GM12878 (cell line): ENCODE results near the gene UCHL5. TPM values are rescaled to one million over a fixed set of nuclear protein-coding genes. Genes with fewer than 3 reads are reported as not detected.

Source experiments
- ATAC-seq: fragments of 200-7000 bp; cut with Tn5 transposase; 3 replicates; pipeline ENCODE4 v1.9.1; 2020; ENCODE audit warnings: mild to moderate bottlenecking, moderate library complexity
- BruUV-seq: library from RNA; stranded (reverse); fragments of 400-500 nt; replicated peaks from 2 replicates; lab custom pipeline; 2021; lab: Mats Ljungman, UMichigan
- CTCF ChIA-PET: fragments of 300-600 bp; sonication (Branson Sonifier 250); formaldehyde crosslinking; extraction: SDS; loops from one replicate; lab custom pipeline; 2021; ENCODE audit warnings: inconsistent platforms; lab: Yijun Ruan, JAX
- POLR2A ChIA-PET: fragments of 350-600 bp; formaldehyde crosslinking; extraction: SDS; loops from one replicate; lab custom pipeline; 2021; ENCODE audit warnings: inconsistent platforms; lab: Charles Lee
- RAD21 ChIA-PET: fragments of 300-600 bp; sonication (Branson Sonifier 250); formaldehyde crosslinking; loops from one replicate; lab custom pipeline; 2023; ENCODE audit warnings: antibody characterized with exemption; ENCODE audit not compliant: unreplicated experiment; lab: Charles Lee
- SMC1A ChIA-PET: fragments of 300-600 bp; sonication (Branson Sonifier 250); formaldehyde crosslinking; loops from one replicate; lab custom pipeline; 2023; ENCODE audit not compliant: unreplicated experiment, uncharacterized antibody; lab: Charles Lee
- DNase-seq: peaks from one replicate; pipeline ENCODE4 v3.0.0-alpha.2; 2011; ENCODE audit warnings: low read depth, low spot score
- FAIRE-seq: peaks from 3 replicates; lab custom pipeline; 2011; peaks lifted over from hg19 to GRCh38; lab: Jason Lieb, UNC
- H2AFZ ChIP-seq: 2 replicates; pipeline ENCODE4 v1.6.0; 2011; ENCODE audit warnings: low read depth, low read length, control low read depth; ENCODE audit not compliant: control insufficient read depth
- H3K27ac ChIP-seq: 2 replicates; pipeline ENCODE4 v1.5.1; 2011; ENCODE audit warnings: control low read depth; ENCODE audit not compliant: control insufficient read depth, insufficient read depth
- H3K27me3 ChIP-seq, 2 experiments: replicated peaks in 1 of 2; 2 replicates each; pipeline versions ENCODE4 v1.6.0 to v1.6.1; 2011; ENCODE audit warnings: low read length in 1 of 2; ENCODE audit not compliant: control insufficient read depth in 2 of 2, insufficient read depth in 2 of 2
- H3K36me3 ChIP-seq, 2 experiments: 2 replicates each; pipeline ENCODE4 v1.5.1; 2011; ENCODE audit warnings: low read length in 1 of 2; ENCODE audit not compliant: control insufficient read depth in 2 of 2, insufficient read depth in 2 of 2
- H3K4me1 ChIP-seq: 2 replicates; pipeline ENCODE4 v1.6.1; 2011; ENCODE audit warnings: mild to moderate bottlenecking, low read length, moderate library complexity, mixed read lengths; ENCODE audit not compliant: control insufficient read depth, insufficient read depth
- H3K4me2 ChIP-seq: 2 replicates; pipeline ENCODE4 v1.6.0; 2011; ENCODE audit warnings: control low read depth; ENCODE audit not compliant: control insufficient read depth, insufficient read depth
- H3K4me3 ChIP-seq: fragments of 200-600 bp; sonication (generic); 2 replicates; pipeline ENCODE4 v1.5.1; 2016
- H3K79me2 ChIP-seq: 2 replicates; pipeline ENCODE4 v1.6.0; 2011; ENCODE audit warnings: low read length; ENCODE audit not compliant: control insufficient read depth, insufficient read depth
- H3K9ac ChIP-seq: 2 replicates; pipeline ENCODE4 v1.8.0; 2011; ENCODE audit warnings: low read length, control low read depth, mixed read lengths; ENCODE audit not compliant: control insufficient read depth, insufficient read depth
- H3K9me3 ChIP-seq: replicated peaks from 3 replicates; pipeline ENCODE4 v1.5.1; 2011; ENCODE audit warnings: mild to moderate bottlenecking, low read length; ENCODE audit not compliant: control insufficient read depth, insufficient read depth
- H4K20me1 ChIP-seq: 2 replicates; pipeline ENCODE4 v1.6.0; 2011; ENCODE audit not compliant: control insufficient read depth, insufficient read depth
- EGR1 ChIP-seq, 2 experiments: IDR thresholded peaks; 1 replicate in 1 of 2; 2 replicates in 1 of 2; pipeline ENCODE4 v1.6.1; 2011 to 2012; ENCODE audit warnings: low read depth in 2 of 2, low read length in 2 of 2, borderline replicate concordance in 1 of 2, mild to moderate bottlenecking in 1 of 2, moderate library complexity in 1 of 2
- IKZF2 ChIP-seq, 2 experiments: fragments of 450-650 bp; IDR thresholded peaks; 2 replicates each; pipeline ENCODE4 v1.6.1; 2017; ENCODE audit warnings: mild to moderate bottlenecking in 2 of 2, moderate library complexity in 2 of 2
- JUND ChIP-seq: IDR thresholded peaks from 2 replicates; pipeline ENCODE4 v1.6.1; 2012; ENCODE audit warnings: low read depth, mild to moderate bottlenecking, low read length, improper control_type of control experiment, moderate library complexity
- LARP7 ChIP-seq: fragments of 450-650 bp; IDR thresholded peaks from 2 replicates; pipeline ENCODE4 v1.6.1; 2017; ENCODE audit warnings: mild to moderate bottlenecking
- MTA3 ChIP-seq: IDR thresholded peaks from 2 replicates; pipeline ENCODE4 v1.6.1; 2012; ENCODE audit warnings: low read length, inconsistent platforms, borderline replicate concordance
- MYC ChIP-seq: IDR thresholded peaks from 2 replicates; pipeline ENCODE4 v1.6.1; 2011; ENCODE audit warnings: mild to moderate bottlenecking, low read length, moderate library complexity, inconsistent platforms; ENCODE audit not compliant: insufficient read depth, insufficient replicate concordance, insufficient read length, severe bottlenecking
- NFYA ChIP-seq: IDR thresholded peaks from 2 replicates; pipeline ENCODE4 v1.6.1; 2011; ENCODE audit warnings: low read depth, mild to moderate bottlenecking, low read length, improper control_type of control experiment, borderline replicate concordance
- NKRF ChIP-seq: fragments of 450-650 bp; conservative IDR thresholded peaks from 2 replicates; pipeline ENCODE4 v1.6.1; 2017; ENCODE audit warnings: mild to moderate bottlenecking, moderate library complexity
- PKNOX1 ChIP-seq: fragments of 450-650 bp; IDR thresholded peaks from 2 replicates; pipeline ENCODE4 v1.6.1; 2016; ENCODE audit warnings: mild to moderate bottlenecking
- RCOR1 ChIP-seq: conservative IDR thresholded peaks from 2 replicates; pipeline ENCODE4 v1.6.1; 2012; ENCODE audit warnings: low read depth, low read length, improper control_type of control experiment
- SMC3 ChIP-seq: IDR thresholded peaks from 2 replicates; pipeline ENCODE4 v1.6.1; 2011; ENCODE audit warnings: low read length, improper control_type of control experiment, borderline replicate concordance
- SPI1 ChIP-seq: IDR thresholded peaks from 2 replicates; pipeline ENCODE4 v1.6.1; 2011; ENCODE audit warnings: low read depth, mild to moderate bottlenecking, low read length, moderate library complexity, borderline replicate concordance; ENCODE audit not compliant: insufficient read depth
- SRF ChIP-seq, 2 experiments: IDR thresholded peaks; 2 replicates each; pipeline ENCODE4 v1.6.1; 2011; ENCODE audit warnings: low read depth in 2 of 2, low read length in 2 of 2, mild to moderate bottlenecking in 1 of 2, moderate library complexity in 1 of 2
- TCF12 ChIP-seq: IDR thresholded peaks from 2 replicates; pipeline ENCODE4 v1.6.1; 2011; ENCODE audit warnings: low read depth, mild to moderate bottlenecking, low read length
- ZBED1 ChIP-seq: IDR thresholded peaks from 2 replicates; pipeline ENCODE4 v1.6.1; 2016; ENCODE audit warnings: borderline replicate concordance
- WGBS: methylation state at CpG from one replicate; pipeline ENCODE4 v1.1.6; 2016; ENCODE audit warnings: low lambda C conversion rate; ENCODE audit not compliant: insufficient replicate concordance, insufficient coverage; ENCODE audit errors: missing lambda C conversion rate; 5-methylcytosine and 5-hydroxymethylcytosine counted together
- in situ Hi-C: fragments of 300-500 bp; cut with MboI; formaldehyde crosslinking; loops from 9 replicates; pipeline ENCODE4 v1.14.3; 2018; ENCODE audit warnings: mixed read lengths
- intact Hi-C: fragments of 100-400 bp; cut with micrococcal nuclease; formaldehyde crosslinking; loops from one replicate; pipeline ENCODE4 v1.14.2; 2022; ENCODE audit not compliant: unreplicated experiment
- polyA plus RNA-seq, 11 experiments: library from polyadenylated mRNA; depleted of rRNA in 4 of 11; unstranded in 6 of 11; stranded (reverse) in 5 of 11; fragments of >200 nt; fragmentation: Nextera tagmentation in 4 of 11; fragmentation: Illumina TruSeq in 1 of 11; extraction: Ambion mirVana in 4 of 11; extraction: Trizol in 1 of 11; gene quantifications; 1 replicate in 1 of 11; 2 replicates in 10 of 11; pipeline versions ENCODE4 v1.2.1 to v1.2.3, GENCODE V29; 2011 to 2016; ENCODE audit warnings: inconsistent platforms in 2 of 11, missing spikeins in 2 of 11, low read depth in 1 of 11
- total RNA-seq, 4 experiments: library from RNA; depleted of rRNA in 3 of 4; stranded (reverse); fragments of >200 nt in 3 of 4; fragmentation: Illumina TruSeq in 1 of 4; extraction: Trizol in 1 of 4; gene quantifications; 2 replicates each; pipeline versions ENCODE4 v1.2.1 to v1.2.3, GENCODE V29; 2013 to 2021

UCHL5 gene
- total and polyA plus RNA-seq, 10 of the 15 experiments (the other 5 are each of a cell fraction or from before 2014, with no cell fraction given), result 30.1 to 179 (median 60.1) TPM

GRCh38 chr1:193104502-193104906 lies 45.3 kb upstream of the UCHL5 start:
- Histone ChIP-seq H3K9ac (peak overlapping the region; percentile 81), H3K27ac (peak overlapping the region; percentile 46; the same call in 1 of the 2 replicates), H3K36me3 (peaks cover 0 to 9% of the 10 kb centered on the region in 2 experiments; a peak in 1 of 4 replicates), H3K4me2 (peak overlapping the region; percentile 75), H4K20me1 (no peaks in the 10 kb centered on the region), H3K4me3 (peak overlapping the region; percentile 87), H2AFZ (peak overlapping the region; percentile 96), H3K9me3 (no peaks in the 10 kb centered on the region), H3K4me1 (no peaks in the 10 kb centered on the region), H3K27me3 (no peaks in the 10 kb centered on the region), H3K79me2 (peaks cover 18% of the 10 kb centered on the region)
- in situ Hi-C loops, result no loop called here
- WGBS, result 2% methylated on average over 24 of the region's 24 CpGs
- DNase-seq, result no peak
- intact Hi-C loops, result loop anchor here (2.0 kb wide), 1 partner anchor 38 kb away; no protein-coding TSS in a partner anchor
- ChIA-PET POLR2A (interaction anchor here (0.5 to 3.2 kb wide), 8 partner anchors 16 to 210 kb away, joined by 3 to 26 read pairs (median 4); partner anchors contain the start of genes CDC73, RO60 and UCHL5), RAD21 (interaction anchor here (0.8 to 2.5 kb wide), 11 partner anchors 13 to 627 kb away, joined by 3 to 14 read pairs (median 4); partner anchors contain the start of genes CDC73, RO60 and UCHL5), CTCF (interaction anchor here (0.8 to 2.3 kb wide), 13 partner anchors 14 to 88 kb away, joined by 3 to 10 read pairs (median 4); partner anchors contain the start of genes CDC73, RO60 and UCHL5), SMC1A (interaction anchor here (0.9 to 4.1 kb wide), 11 partner anchors 9 to 48 kb away, joined by 3 to 24 read pairs (median 4); no protein-coding TSS in a partner anchor)
- FAIRE-seq, result no peak
- no TSS peak for BruUV-seq
- ATAC-seq, result peak; percentile 69
- TF ChIP-seq MTA3 (0 out of 2 replicates have a peak, but pooled peaks have one; percentile 48), NKRF (peak; percentile 39; the same call in 1 of the 2 replicates), MYC (peak; percentile 21), IKZF2 (IDR thresholded peaks at IDR 0.05) (peak; percentile 34 to 46; a peak in 1 of 4 replicates), LARP7 (no peak), JUND (no peak), EGR1 (IDR thresholded peaks at IDR 0.05; ENCODE audit: borderline replicate concordance in 1 of 2, low read depth in 2 of 2, low read length in 2 of 2) (peak in 1 of 2 experiments; percentile 45; a peak in 1 of 3 replicates), PKNOX1 (no peak), SMC3 (no peak), RCOR1 (no peak), NFYA (no peak), SPI1 (peak; percentile 42; the same call in 1 of the 2 replicates), SRF (IDR thresholded peaks at IDR 0.05; ENCODE audit: low read depth in 2 of 2, low read length in 2 of 2) (no peak), TCF12 (no peak), ZBED1 (0 out of 2 replicates have a peak, but pooled peaks have one; percentile 44)
